ENCODE results near the gene DKKL1. TPM values are rescaled to one million over a fixed set of nuclear protein-coding genes. Genes with fewer than 3 reads are reported as not detected.

Gene DKKL1
- total RNA-seq, 1 donor: 0.36 TPM

DNA sequence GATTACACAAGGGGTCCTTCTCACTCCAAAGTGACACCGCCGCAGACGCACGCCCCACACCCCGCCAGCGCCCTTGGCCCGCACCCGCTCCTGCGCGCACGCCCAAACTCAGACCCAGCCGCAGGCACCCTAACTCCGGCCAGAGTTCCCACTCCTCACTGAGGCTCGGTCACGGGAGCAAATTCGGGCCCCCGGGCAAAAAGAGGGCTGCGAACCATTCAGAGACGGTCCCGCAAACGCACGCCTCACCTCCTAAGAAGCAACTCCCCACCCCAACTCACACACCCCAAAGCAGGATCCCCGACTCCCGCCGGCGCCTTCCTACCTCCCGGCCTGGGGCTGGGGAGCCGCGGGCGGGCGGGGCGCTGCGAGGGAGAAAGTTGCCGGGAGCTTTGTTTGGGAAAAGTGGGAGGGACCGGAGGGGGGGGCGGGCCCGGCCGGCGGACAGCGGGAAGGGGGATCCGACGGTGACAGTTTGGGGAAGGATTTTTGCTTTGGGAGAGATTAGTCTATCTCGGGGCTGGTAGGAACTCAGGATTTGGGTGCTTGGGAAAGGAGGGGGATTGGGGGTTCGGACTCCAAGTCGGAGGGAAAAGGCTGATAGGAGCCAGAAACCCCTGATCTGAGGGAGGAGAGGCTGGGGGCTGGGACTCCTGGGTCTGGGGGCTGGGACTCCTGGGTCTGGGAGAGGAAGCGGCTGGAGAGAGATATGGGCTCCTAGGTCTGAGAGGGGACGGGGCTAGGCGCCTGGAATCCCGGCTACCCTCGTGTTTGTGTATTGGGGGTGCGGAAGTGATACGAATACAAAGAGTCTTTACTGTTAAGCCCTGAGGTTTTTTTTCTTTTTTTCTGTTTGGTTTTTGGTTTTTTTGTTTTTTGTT is 1.4 kb upstream of the DKKL1 start, which contains the start of gene TEAD2:
Gene TEAD2 (minus strand): TSS at position 369 of the 881 bp plus-strand sequence. CDS start 2,341 bp downstream, outside the sequence.
- no peaks in the 10 kb centered on the region for H3K9me3 ChIP-seq (ENCODE audit: low read depth, low read length)
- peaks cover 6% of the 10 kb centered on the region for H3K79me2 ChIP-seq (ENCODE audit: insufficient read depth, low read length)
- H3K36me3 ChIP-seq (ENCODE audit: insufficient read depth, low read length): peaks cover 7% of the 10 kb centered on the region
- H3K4me2 ChIP-seq (ENCODE audit: insufficient read depth, low read length): peak within 1 kb of the TSS; percentile 95
- peak; percentile 97 for DNase-seq (ENCODE audit: insufficient read length, low spot score, missing footprints)
- H3K4me1 ChIP-seq (ENCODE audit: insufficient read depth, low read length): peaks cover 12% of the 10 kb centered on the region
- no peaks in the 10 kb centered on the region for H4K20me1 ChIP-seq (ENCODE audit: insufficient read depth, low read length)
- H2AFZ ChIP-seq (ENCODE audit: low read length): peak within 1 kb of the TSS; percentile 94
- H3K27me3 ChIP-seq (ENCODE audit: insufficient read depth, low read length): no peaks in the 10 kb centered on the region
- no peak for TF ChIP-seq CTCF (IDR thresholded peaks at IDR 0.05; ENCODE audit: extremely low read depth, low read depth, low read length)
- peak within 1 kb of the TSS; percentile 82 for H3K4me3 ChIP-seq (ENCODE audit: insufficient read depth, low read length)
- H3K27ac ChIP-seq (ENCODE audit: low read depth, low read length): peak within 1 kb of the TSS; percentile 62

GRCh38 chr19:49362929-49363267 is 779 bp upstream of the DKKL1 start:
- Histone ChIP-seq H3K4me1 (ENCODE audit: insufficient read depth, low read length) (peaks cover 12% of the 10 kb centered on the region), H3K9me3 (ENCODE audit: low read depth, low read length) (no peaks in the 10 kb centered on the region), H3K27me3 (ENCODE audit: insufficient read depth, low read length) (no peaks in the 10 kb centered on the region), H2AFZ (ENCODE audit: low read length) (peak overlapping the region; percentile 94), H3K4me3 (ENCODE audit: insufficient read depth, low read length) (peak overlapping the region; percentile 82), H4K20me1 (ENCODE audit: insufficient read depth, low read length) (no peaks in the 10 kb centered on the region), H3K36me3 (ENCODE audit: insufficient read depth, low read length) (peaks cover 4% of the 10 kb centered on the region), H3K27ac (ENCODE audit: low read depth, low read length) (peak overlapping the region; percentile 62), H3K4me2 (ENCODE audit: insufficient read depth, low read length) (peak overlapping the region; percentile 95), H3K79me2 (ENCODE audit: insufficient read depth, low read length) (peaks cover 6% of the 10 kb centered on the region)
- peak; percentile 84 for DNase-seq (ENCODE audit: insufficient read length, low spot score, missing footprints)
- TF ChIP-seq CTCF (IDR thresholded peaks at IDR 0.05; ENCODE audit: extremely low read depth, low read depth, low read length): no peak

GRCh38 chr19:49364083-49364737 is 533 bp downstream of the DKKL1 start:
- Histone ChIP-seq H3K9me3 (ENCODE audit: low read depth, low read length) (peaks cover 1% of the 10 kb centered on the region), H3K4me3 (ENCODE audit: insufficient read depth, low read length) (peak overlapping the region; percentile 82), H3K4me2 (ENCODE audit: insufficient read depth, low read length) (peak overlapping the region; percentile 95), H3K27ac (ENCODE audit: low read depth, low read length) (no peak overlapping the region), H3K27me3 (ENCODE audit: insufficient read depth, low read length) (no peaks in the 10 kb centered on the region), H2AFZ (ENCODE audit: low read length) (peak overlapping the region; percentile 83), H3K36me3 (ENCODE audit: insufficient read depth, low read length) (no peaks in the 10 kb centered on the region), H3K79me2 (ENCODE audit: insufficient read depth, low read length) (peaks cover 6% of the 10 kb centered on the region), H3K4me1 (ENCODE audit: insufficient read depth, low read length) (peaks cover 12% of the 10 kb centered on the region), H4K20me1 (ENCODE audit: insufficient read depth, low read length) (no peaks in the 10 kb centered on the region)
- DNase-seq (ENCODE audit: insufficient read length, low spot score, missing footprints): no peak
- no peak for TF ChIP-seq CTCF (IDR thresholded peaks at IDR 0.05; ENCODE audit: extremely low read depth, low read depth, low read length)

DNA sequence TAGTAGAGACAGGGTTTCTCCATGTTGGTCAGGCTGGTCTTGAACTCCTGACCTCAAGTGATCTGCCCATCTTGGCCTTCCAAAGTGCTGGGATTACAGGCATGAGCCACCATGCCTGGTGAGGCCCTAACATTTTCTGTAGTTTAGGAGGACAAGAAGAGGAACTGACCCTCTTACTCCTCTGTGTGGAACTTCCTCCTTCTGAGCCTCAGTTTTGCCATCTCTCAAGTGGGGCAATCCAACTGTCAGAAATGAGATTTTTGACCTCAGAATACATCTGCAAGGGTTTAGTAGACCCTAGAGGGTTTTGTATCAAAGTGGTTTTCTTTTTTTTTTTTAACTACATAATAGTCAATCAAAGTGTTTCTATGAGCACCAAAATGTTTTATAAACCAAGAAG is 2.4 kb downstream of the DKKL1 start:
- Histone ChIP-seq H2AFZ (ENCODE audit: low read length) (no peak overlapping the region), H3K4me2 (ENCODE audit: insufficient read depth, low read length) (no peak overlapping the region), H3K4me3 (ENCODE audit: insufficient read depth, low read length) (no peak overlapping the region), H3K27ac (ENCODE audit: low read depth, low read length) (no peak overlapping the region), H3K79me2 (ENCODE audit: insufficient read depth, low read length) (peaks cover 5% of the 10 kb centered on the region), H3K36me3 (ENCODE audit: insufficient read depth, low read length) (no peaks in the 10 kb centered on the region), H4K20me1 (ENCODE audit: insufficient read depth, low read length) (no peaks in the 10 kb centered on the region), H3K4me1 (ENCODE audit: insufficient read depth, low read length) (peaks cover 12% of the 10 kb centered on the region), H3K9me3 (ENCODE audit: low read depth, low read length) (peaks cover 10% of the 10 kb centered on the region), H3K27me3 (ENCODE audit: insufficient read depth, low read length) (no peaks in the 10 kb centered on the region)
- TF ChIP-seq CTCF (IDR thresholded peaks at IDR 0.05; ENCODE audit: extremely low read depth, low read depth, low read length): no peak
- DNase-seq (ENCODE audit: insufficient read length, low spot score, missing footprints): no peak
